ENCODE results near the gene TMEM106B.

DNA sequence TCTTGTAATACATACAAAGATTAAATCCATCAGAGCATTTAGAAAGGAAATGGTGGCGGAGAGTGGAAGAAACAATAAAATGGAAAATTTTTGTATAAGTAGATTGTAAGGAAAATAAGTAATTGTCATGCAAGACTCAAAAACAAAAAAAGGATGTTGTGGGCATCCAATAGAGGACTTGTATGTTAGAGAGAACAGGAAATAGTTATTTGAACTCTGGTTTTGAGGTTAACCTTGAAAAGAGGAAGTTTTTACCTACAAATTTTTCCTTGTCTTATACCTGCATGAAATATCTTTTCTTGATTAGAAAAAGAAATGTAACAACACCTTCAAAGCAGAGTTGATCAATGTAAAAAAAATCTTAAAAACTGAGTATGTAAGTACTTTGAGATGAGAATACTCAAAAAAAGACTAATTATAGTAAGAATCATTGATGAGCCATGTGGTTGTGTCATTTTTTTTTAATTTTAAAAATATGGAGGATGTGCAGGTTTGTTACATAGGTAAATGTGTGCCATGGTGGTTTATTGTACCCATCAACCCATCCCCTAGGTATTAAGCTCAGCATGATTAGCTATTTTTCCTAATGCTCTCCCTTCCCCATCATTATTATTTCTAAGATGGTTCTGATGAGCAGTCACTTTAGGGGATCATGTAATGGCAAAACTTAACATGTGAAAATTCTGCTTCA is 11.9 kb downstream of the TMEM106B start:
- TF ChIP-seq, protein P1, sequence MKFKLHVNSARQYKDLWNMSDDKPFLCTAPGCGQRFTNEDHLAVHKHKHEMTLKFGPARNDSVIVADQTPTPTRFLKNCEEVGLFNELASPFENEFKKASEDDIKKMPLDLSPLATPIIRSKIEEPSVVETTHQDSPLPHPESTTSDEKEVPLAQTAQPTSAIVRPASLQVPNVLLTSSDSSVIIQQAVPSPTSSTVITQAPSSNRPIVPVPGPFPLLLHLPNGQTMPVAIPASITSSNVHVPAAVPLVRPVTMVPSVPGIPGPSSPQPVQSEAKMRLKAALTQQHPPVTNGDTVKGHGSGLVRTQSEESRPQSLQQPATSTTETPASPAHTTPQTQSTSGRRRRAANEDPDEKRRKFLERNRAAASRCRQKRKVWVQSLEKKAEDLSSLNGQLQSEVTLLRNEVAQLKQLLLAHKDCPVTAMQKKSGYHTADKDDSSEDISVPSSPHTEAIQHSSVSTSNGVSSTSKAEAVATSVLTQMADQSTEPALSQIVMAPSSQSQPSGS (IDR thresholded peaks at IDR 0.05; ENCODE audit: low read length): no peak
- TF ChIP-seq RAD21 (IDR thresholded peaks at IDR 0.05; ENCODE audit: insufficient read depth, low read depth, low read length): no peak
- no peak for TF ChIP-seq ZNF274 (IDR thresholded peaks at IDR 0.05; ENCODE audit: insufficient read depth, insufficient read length)
- no peak for TF ChIP-seq CEBPB (IDR thresholded peaks at IDR 0.05; ENCODE audit: borderline replicate concordance in 1 of 2, low read depth in 2 of 2, low read length in 2 of 2)
- no peak for TF ChIP-seq TCF7 (IDR thresholded peaks at IDR 0.05; ENCODE audit: borderline replicate concordance)
- no peak for TF ChIP-seq POLR2A (IDR thresholded peaks at IDR 0.05; ENCODE audit: low read depth, low read length)
- no peak for TF ChIP-seq POLR2AphosphoS2 (IDR thresholded peaks at IDR 0.05; ENCODE audit: low read depth, low read length)
